KBM-7 (cell line): Measurements from ENCODE around the gene ACKR2.
A peak's percentile ranks its signal among the peaks of the same experiment; 100 is the strongest.

Experiments
- DNase-seq: peaks from one replicate; pipeline ENCODE4 v3.0.0-alpha.2; 2015
- in situ Hi-C: fragments of 300-500 bp; cut with MboI; formaldehyde crosslinking; loops from 2 replicates; pipeline ENCODE4 v1.14.3; 2020; ENCODE audit warnings: low sequenced_read_pairs, low pct_unique_long_range_greater_than_20kb, mixed read lengths

ACKR2 gene

DNA sequence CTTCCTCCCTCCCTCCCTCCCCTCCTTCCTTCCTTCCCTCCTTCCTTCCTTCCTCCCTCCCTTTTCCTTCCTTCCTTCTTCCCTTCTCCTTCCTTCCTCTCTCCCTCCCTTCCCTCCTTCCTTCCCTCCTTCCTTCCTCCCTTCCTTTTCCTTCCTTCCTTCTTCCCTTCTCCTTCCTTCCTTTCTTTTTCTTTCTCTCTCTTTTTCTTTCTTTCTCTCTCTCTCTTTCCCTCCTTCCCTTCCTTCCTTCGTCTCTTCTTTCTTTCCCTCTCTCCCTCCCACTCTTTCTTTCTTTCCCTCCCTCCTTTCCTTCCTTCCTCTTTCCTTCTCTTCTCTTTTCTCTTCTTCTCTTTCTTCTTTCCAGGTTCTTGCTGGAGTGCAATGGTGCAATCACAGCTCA is 94.8 kb downstream of the ACKR2 start:
- in situ Hi-C loops: no loop called here
- no peak for DNase-seq

DNA sequence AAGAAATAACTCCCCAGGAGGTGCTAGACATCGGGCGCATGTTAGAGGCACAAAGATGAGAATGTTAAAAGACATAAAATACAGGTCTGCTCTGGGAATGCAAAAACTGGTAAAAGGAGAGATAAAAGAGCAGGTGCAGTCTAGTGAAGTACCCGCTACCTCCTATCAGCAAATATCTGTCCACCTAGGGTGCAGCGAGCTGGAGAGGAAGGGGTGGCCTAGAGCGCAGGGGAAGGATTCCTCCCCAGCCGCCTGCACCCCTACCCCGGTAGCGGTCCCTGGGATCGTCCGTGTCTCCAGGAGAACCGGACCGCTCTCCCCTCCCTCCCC is 96.5 kb downstream of the ACKR2 start:
- in situ Hi-C loops: no loop called here
- DNase-seq: no peak

DNA sequence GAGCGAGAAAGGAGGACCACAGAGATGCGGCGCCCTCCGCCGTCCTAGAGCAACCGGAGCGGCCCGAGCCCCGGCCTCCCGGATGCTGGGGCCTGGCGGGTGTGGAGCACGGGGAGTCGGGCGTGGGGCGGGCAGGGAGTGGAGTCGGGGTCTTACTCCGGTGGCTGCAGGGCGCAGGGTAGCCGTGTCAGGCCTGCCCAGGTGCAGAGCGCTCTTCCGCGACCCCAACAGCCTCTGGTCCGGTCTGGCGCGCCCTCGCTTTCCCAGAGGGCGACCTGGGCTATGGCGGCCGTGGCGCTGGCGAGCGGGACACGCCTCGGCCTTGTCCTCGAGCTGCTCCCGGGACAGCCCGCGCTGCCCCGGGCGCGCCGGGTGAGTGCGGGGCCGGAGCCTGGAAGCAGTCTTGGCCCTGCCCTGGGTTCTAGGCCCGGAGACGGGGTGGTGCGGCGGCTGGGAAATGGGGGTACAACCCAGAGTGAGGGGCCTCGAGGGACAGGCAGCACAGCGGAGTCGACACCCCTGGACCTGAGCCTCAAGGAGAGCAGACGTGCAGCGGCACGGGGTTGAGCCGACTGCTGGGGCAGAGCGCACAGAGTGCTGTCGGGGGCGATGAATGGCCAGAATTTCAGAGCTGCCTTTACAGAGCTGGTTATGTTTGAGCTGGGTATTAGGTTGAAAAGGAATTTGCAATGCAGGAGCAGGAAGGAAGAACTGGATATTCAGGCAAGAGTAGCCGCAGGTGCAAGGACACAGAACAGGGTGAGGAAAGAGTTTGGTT is 97.0 kb downstream of the ACKR2 start, which contains the start of gene ZNF662:
ZNF662 (plus strand) TSS at position 73 of the 778 bp plus-strand sequence. CDS start 1,973 bp downstream, outside the sequence.
- DNase-seq: no peak
- in situ Hi-C loops: no loop called here

DNA sequence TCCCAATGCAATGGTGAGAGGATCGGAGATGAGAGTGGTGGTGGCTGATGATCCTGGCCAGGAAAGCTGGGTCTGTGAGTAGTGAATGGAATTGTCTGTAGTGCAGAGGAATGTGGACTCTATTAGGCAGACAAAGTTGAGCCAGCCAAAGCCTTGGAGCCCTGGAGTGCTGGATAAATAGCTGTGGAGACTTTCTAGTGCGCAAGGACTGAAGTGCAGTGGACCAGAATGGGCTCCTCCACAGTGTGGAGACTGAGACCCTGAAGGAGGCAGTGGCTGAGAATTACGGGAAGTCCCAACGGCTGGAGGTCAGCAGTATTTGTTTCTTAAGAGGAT is 97.6 kb downstream of the ACKR2 start:
- DNase-seq: no peak
- in situ Hi-C loops: no loop called here

DNA sequence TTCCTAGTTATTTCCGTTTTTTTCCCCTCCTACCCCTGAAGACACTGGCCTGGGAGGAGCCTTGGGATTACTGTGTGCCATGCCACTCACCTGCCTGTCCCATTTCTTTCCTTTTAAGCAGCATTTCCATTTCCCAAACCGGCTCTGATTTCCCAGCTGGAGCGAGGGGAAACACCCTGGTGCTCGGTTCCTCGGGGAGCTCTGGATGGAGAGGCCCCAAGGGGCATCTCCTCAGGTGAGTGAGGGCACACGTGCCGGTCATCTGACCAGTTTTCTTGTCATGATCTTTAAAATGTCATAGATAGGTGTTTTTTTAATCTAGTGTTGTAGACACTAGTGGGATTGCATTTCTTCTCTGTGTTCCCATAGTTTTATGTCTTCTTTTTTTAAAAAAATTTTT is 99.4 kb downstream of the ACKR2 start:
- in situ Hi-C loops: no loop called here
- no peak for DNase-seq

DNA sequence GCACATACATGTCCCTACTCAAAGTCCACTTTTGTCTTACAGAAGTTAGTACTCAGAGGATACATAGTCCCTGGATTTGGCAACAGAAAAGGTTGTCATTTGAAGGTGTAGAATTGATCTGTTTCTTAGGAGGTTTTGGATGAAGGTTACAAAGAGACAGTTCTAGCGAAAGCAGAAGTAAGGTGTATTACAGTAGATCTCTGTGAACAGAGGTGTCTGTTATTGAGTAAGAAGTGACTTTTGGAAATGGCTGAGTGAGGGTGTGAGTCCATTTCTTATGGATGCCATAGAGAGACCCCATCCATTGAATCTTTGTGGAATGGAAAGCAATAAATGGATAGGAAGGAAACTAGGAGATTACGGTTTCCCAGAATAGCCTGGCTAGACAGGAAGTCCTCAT is 102.3 kb downstream of the ACKR2 start:
- in situ Hi-C loops: no loop called here

DNA sequence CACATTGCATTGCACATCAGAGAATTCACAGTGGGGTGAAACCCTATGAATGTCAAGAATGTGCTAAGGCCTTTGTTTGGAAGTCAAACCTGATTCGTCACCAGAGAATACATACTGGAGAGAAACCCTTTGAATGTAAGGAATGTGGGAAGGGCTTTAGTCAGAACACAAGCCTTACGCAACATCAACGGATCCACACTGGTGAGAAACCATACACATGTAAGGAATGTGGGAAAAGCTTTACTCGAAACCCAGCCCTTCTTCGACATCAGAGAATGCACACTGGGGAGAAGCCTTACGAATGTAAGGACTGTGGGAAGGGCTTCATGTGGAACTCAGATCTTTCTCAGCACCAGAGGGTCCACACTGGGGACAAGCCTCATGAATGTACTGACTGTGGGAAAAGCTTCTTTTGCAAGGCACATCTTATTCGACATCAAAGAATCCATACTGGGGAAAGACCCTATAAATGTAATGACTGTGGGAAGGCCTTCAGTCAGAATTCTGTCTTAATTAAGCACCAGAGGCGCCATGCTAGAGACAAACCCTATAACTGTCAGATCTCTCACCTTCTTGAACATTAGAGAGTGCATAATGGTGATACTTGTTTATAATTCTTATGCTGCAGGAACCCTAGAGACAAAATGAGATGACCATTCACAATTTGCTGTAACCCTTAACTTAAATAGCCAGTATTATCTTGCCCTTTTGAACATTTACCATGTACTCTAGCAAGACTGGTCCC is 105.7 kb downstream of the ACKR2 start:
- in situ Hi-C loops: no loop called here
- DNase-seq: no peak

More for the DNA sequence above, 102.3 kb downstream of the ACKR2 start:
- DNase-seq: peak; percentile 22
